ENCODE results near the gene PDE6B. TPM values are rescaled to one million over a fixed set of nuclear protein-coding genes. Genes with fewer than 3 reads are reported as not detected.

PDE6B gene
- total and polyA plus RNA-seq, 2 experiments from 2014 or later = 3.4 to 5.0 TPM

GRCh38 chr4:709348-709747 lies 84.0 kb downstream of the PDE6B start:
- Mint-ChIP-seq H3K4me1 (peaks cover 4% of the 10 kb centered on the region; the same call in 2 of the 3 replicates), H3K4me3 (no peak overlapping the region; the same call in 2 of the 3 replicates), H3K27ac (no peak overlapping the region), H3K36me3 (ENCODE audit: low read depth) (peaks cover 28% of the 10 kb centered on the region), H3K27me3 (ENCODE audit: insufficient read depth, low read depth, poor library complexity) (peaks cover 2% of the 10 kb centered on the region), H3K9me3 (no peaks in the 10 kb centered on the region)
- no peaks in the 10 kb centered on the region for H3F3A ChIP-seq (replicated peaks; ENCODE audit: low read depth)
- no peak for DNase-seq (ENCODE audit: low spot score)
- H3K79me2 ChIP-seq (replicated peaks; ENCODE audit: insufficient read depth) = peaks cover 63% of the 10 kb centered on the region
- H4K20me1 ChIP-seq (replicated peaks; ENCODE audit: insufficient read depth) = peaks cover 33% of the 10 kb centered on the region
- peaks cover 6% of the 10 kb centered on the region; the same call in 1 of the 2 replicates for H3K27me3 ChIP-seq (ENCODE audit: insufficient read depth)
- no peak overlapping the region for H3K4me2 ChIP-seq
- H3K4me3 ChIP-seq = no peak overlapping the region
- no peaks in the 10 kb centered on the region for H3K4me1 ChIP-seq (ENCODE audit: insufficient read depth)
- H3K9me2 ChIP-seq (ENCODE audit: insufficient read depth) = no peaks in the 10 kb centered on the region
- H3K27ac ChIP-seq (ENCODE audit: low read depth) = no peak overlapping the region
- no peak for TF ChIP-seq CTCF (conservative IDR thresholded peaks at IDR 0.05; ENCODE audit: low read depth in 2 of 2)
- no peak for TF ChIP-seq ETS1 (IDR thresholded peaks at IDR 0.05)
- TF ChIP-seq ZNF331 (CRISPR knock-in tag; IDR thresholded peaks at IDR 0.05; ENCODE audit: low read depth) = no peak
- TF ChIP-seq CREB1 (CRISPR knock-in tag; IDR thresholded peaks at IDR 0.05; ENCODE audit: low read depth) = no peak
- no peak for TF ChIP-seq ZNF114 (CRISPR knock-in tag; IDR thresholded peaks at IDR 0.05)
- no peak for TF ChIP-seq REST (IDR thresholded peaks at IDR 0.05; ENCODE audit: unreplicated experiment)
- no peak for TF ChIP-seq POLR2AphosphoS5 (IDR thresholded peaks at IDR 0.05; ENCODE audit: low read depth)
- no peak for TF ChIP-seq STAT1 (IDR thresholded peaks at IDR 0.05; ENCODE audit: unreplicated experiment)
- TF ChIP-seq EZH2phosphoT487 (IDR thresholded peaks at IDR 0.05; ENCODE audit: unreplicated experiment) = no peak
- no peak overlapping the region for H2AFZ ChIP-seq
- no peak for ATAC-seq
- 0 out of 2 replicates have a peak, but pooled peaks cover 3% of the 10 kb centered on the region for H3K36me3 ChIP-seq (ENCODE audit: insufficient read depth)

GRCh38 chr4:710116-710515 lies 84.7 kb downstream of the PDE6B start:
- no peak overlapping the region for H2AFZ ChIP-seq
- DNase-seq (ENCODE audit: low spot score) (no peak), ATAC-seq (no peak)
- 0 out of 2 replicates have a peak, but pooled peaks cover 3% of the 10 kb centered on the region for H3K36me3 ChIP-seq (ENCODE audit: insufficient read depth)
- no peak overlapping the region for H3K4me2 ChIP-seq
- peaks cover 33% of the 10 kb centered on the region for H4K20me1 ChIP-seq (replicated peaks; ENCODE audit: insufficient read depth)
- H3K27me3 ChIP-seq (ENCODE audit: insufficient read depth) = peaks cover under 1% of the 10 kb centered on the region; the same call in 1 of the 2 replicates
- Mint-ChIP-seq H3K4me3 (no peak overlapping the region), H3K27ac (no peak overlapping the region), H3K27me3 (ENCODE audit: insufficient read depth, low read depth, poor library complexity) (peaks cover 2% of the 10 kb centered on the region), H3K4me1 (peaks cover 4% of the 10 kb centered on the region; the same call in 2 of the 3 replicates), H3K9me3 (no peaks in the 10 kb centered on the region), H3K36me3 (ENCODE audit: low read depth) (peaks cover 33% of the 10 kb centered on the region)
- H3K79me2 ChIP-seq (replicated peaks; ENCODE audit: insufficient read depth) = peaks cover 67% of the 10 kb centered on the region
- no peaks in the 10 kb centered on the region for H3K4me1 ChIP-seq (ENCODE audit: insufficient read depth)
- no peaks in the 10 kb centered on the region for H3K9me2 ChIP-seq (ENCODE audit: insufficient read depth)
- no peak overlapping the region for H3K4me3 ChIP-seq
- H3K27ac ChIP-seq (ENCODE audit: low read depth) = no peak overlapping the region
- H3F3A ChIP-seq (replicated peaks; ENCODE audit: low read depth) = no peaks in the 10 kb centered on the region
- TF ChIP-seq ZNF462 (CRISPR knock-in tag; IDR thresholded peaks at IDR 0.05) = no peak

All from GM23338 (cell line).